HG03378 (cell line): ENCODE measurements around the gene RTF1.
"Not testable (repeated sequence)": the region's sequence is repeated elsewhere in the genome, so short reads cannot be mapped to it uniquely, and the experiment has no call there.

ENCODE experiments used
- ATAC-seq: cut with Tn5 transposase; IDR thresholded peaks from one replicate; pipeline ENCODE4 v1.9.1; 2021; ENCODE audit warnings: mild to moderate bottlenecking, moderate library complexity; ENCODE audit not compliant: unreplicated experiment

Gene RTF1

GRCh38 chr15:41435037-41435786 lies 18.3 kb downstream of the RTF1 start:
- ATAC-seq: no peak

GRCh38 chr15:41437448-41437847 lies 20.6 kb downstream of the RTF1 start:
- no peak for ATAC-seq

GRCh38 chr15:41438206-41438605 lies 21.3 kb downstream of the RTF1 start:
- no peak for ATAC-seq

GRCh38 chr15:41438745-41439144 lies 21.9 kb downstream of the RTF1 start:
- not testable (repeated sequence) for ATAC-seq

GRCh38 chr15:41443275-41443674 lies 26.4 kb downstream of the RTF1 start:
- ATAC-seq: no peak

- no peak for ATAC-seq
These were observed 28.5 kb downstream of the RTF1 start for GRCh38 chr15:41445399-41445798.

- no peak for ATAC-seq
These were observed 45.3 kb downstream of the RTF1 start for GRCh38 chr15:41462084-41462795.

GRCh38 chr15:41464889-41465580 lies 48.1 kb downstream of the RTF1 start:
- no peak for ATAC-seq

- no peak for ATAC-seq
These were observed 49.0 kb downstream of the RTF1 start for GRCh38 chr15:41465822-41466421.

- no peak for ATAC-seq
These were observed 49.8 kb downstream of the RTF1 start for GRCh38 chr15:41466711-41467110.

- ATAC-seq: not testable (repeated sequence)
These were observed 52.7 kb downstream of the RTF1 start for GRCh38 chr15:41469644-41470043.

GRCh38 chr15:41473418-41473817 lies 56.5 kb downstream of the RTF1 start:
- ATAC-seq: no peak

GRCh38 chr15:41474436-41474835 lies 57.5 kb downstream of the RTF1 start:
- no peak for ATAC-seq

- ATAC-seq: no peak
These were observed 58.0 kb downstream of the RTF1 start for GRCh38 chr15:41474941-41475340.

- ATAC-seq: no peak
These were observed 59.6 kb downstream of the RTF1 start for GRCh38 chr15:41476416-41477048.

GRCh38 chr15:41480396-41481140 lies 63.7 kb downstream of the RTF1 start:
- no peak for ATAC-seq

GRCh38 chr15:41482110-41482877 lies 65.4 kb downstream of the RTF1 start:
- ATAC-seq: no peak

GRCh38 chr15:41483115-41483514 lies 66.2 kb downstream of the RTF1 start:
- ATAC-seq: peak; percentile 64

GRCh38 chr15:41483519-41483918 lies 66.6 kb downstream of the RTF1 start:
- no peak for ATAC-seq
